ENCODE measurements around the gene PTP4A1. TPM values are rescaled to one million over a fixed set of nuclear protein-coding genes. Genes with fewer than 3 reads are reported as not detected.

PTP4A1 gene
- total and polyA plus RNA-seq, 2 of the 13 experiments (the other 11 are each of a cell fraction or from before 2014, with no cell fraction given), result 141 to 376 TPM

GRCh38 chr6:63560801-63561287, 11.4 kb upstream of the PTP4A1 start (continued):
- TF ChIP-seq AHDC1 (CRISPR knock-in tag; IDR thresholded peaks at IDR 0.05; ENCODE audit: borderline replicate concordance) (peak; percentile 25; the same call in 1 of the 2 replicates), HOXA3 (CRISPR knock-in tag; IDR thresholded peaks at IDR 0.05) (no peak), ZNF839 (CRISPR knock-in tag; IDR thresholded peaks at IDR 0.05; ENCODE audit: borderline replicate concordance) (no peak), E2F2 (CRISPR knock-in tag; IDR thresholded peaks at IDR 0.05; ENCODE audit: borderline replicate concordance) (no peak), ZNF24 (IDR thresholded peaks at IDR 0.05) (no peak), FOXA3 (CRISPR knock-in tag; IDR thresholded peaks at IDR 0.05) (peak; percentile 74), NCOR1 (IDR thresholded peaks at IDR 0.05; ENCODE audit: borderline replicate concordance, low read length) (no peak), ZNF503 (CRISPR knock-in tag; IDR thresholded peaks at IDR 0.05) (no peak), DZIP1 (CRISPR knock-in tag; IDR thresholded peaks at IDR 0.05) (no peak)
